GM12891 (cell line): ENCODE data around the gene HOXD4.

Experiments
- POLR2A ChIP-seq: IDR thresholded peaks from 2 replicates; pipeline ENCODE4 v1.6.1; 2011; ENCODE audit warnings: low read depth, low read length, control low read depth
- POLR2AphosphoS5 ChIP-seq: IDR thresholded peaks from 2 replicates; pipeline ENCODE4 v1.6.1; 2011; ENCODE audit warnings: low read depth, low read length, control low read depth

- TF ChIP-seq POLR2AphosphoS5 (no peak), POLR2A (no peak)
Observed at GRCh38 chr2:176149939-176150583, 1.3 kb upstream of the HOXD4 start.
